ENCODE measurements around the gene ZNF630.

DNA sequence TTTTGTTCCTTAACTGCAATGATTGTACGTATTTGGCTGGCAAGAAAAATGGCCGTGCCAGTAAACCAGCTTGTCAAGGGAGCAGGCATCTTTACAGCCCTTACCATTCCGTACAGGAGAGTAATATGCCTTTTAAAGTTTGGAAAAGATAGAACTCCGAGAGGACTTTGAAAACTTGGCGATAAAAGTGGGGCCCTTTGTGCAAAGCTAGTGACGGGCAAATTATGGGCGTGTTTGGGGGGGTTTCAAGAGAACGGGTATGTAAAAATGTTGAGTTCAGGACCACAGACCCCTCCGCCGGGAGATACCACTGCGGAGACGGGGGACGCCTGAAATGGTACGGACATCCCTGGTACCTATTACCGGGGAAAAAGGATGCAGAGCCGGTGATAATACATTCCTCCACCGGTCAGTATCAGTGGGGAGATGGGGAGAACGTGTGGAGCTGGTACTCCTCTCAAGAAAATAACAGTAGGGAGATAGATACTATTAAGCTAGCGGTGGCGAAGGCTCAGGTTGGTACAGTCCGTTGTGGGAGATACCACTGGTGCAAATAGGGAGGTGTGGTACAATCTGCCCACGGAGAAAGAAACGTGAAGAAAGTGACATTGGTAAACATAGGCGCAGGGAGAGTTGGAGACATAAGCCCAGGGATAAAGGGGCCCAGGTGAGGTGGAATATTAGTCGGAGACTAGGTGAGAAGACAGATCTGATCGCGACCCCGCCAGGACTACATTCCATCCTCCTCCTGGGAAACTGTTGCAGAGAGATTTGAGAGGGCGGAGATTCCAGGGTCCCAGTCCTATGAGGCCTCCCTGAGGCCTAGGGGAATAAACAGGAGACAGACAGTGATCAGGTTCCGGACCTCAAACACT lies 50.2 kb downstream of the ZNF630 start:
- no peak for TF ChIP-seq POLR2AphosphoS5 (IDR thresholded peaks at IDR 0.05)
- TF ChIP-seq, protein P1, sequence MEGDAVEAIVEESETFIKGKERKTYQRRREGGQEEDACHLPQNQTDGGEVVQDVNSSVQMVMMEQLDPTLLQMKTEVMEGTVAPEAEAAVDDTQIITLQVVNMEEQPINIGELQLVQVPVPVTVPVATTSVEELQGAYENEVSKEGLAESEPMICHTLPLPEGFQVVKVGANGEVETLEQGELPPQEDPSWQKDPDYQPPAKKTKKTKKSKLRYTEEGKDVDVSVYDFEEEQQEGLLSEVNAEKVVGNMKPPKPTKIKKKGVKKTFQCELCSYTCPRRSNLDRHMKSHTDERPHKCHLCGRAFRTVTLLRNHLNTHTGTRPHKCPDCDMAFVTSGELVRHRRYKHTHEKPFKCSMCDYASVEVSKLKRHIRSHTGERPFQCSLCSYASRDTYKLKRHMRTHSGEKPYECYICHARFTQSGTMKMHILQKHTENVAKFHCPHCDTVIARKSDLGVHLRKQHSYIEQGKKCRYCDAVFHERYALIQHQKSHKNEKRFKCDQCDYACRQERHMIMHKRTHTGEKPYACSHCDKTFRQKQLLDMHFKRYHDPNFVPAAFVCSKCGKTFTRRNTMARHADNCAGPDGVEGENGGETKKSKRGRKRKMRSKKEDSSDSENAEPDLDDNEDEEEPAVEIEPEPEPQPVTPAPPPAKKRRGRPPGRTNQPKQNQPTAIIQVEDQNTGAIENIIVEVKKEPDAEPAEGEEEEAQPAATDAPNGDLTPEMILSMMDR (IDR thresholded peaks at IDR 0.05): no peak
